Measurements from ENCODE around the gene PSEN2. TPM values are rescaled to one million over a fixed set of nuclear protein-coding genes. Genes with fewer than 3 reads are reported as not detected.
"Not testable (repeated sequence)": the region's sequence is repeated elsewhere in the genome, so short reads cannot be mapped to it uniquely, and the experiment has no call there.

Gene PSEN2
- total RNA-seq, 4 donors from 2014 or later, result 14.9 to 28.5 (median 20.2) TPM

GRCh38 chr1:226845624-226846023, 24.8 kb upstream of the PSEN2 start:
- H3K4me3 ChIP-seq, result no peak overlapping the region
- DNase-seq (ENCODE audit: low spot score in 2 of 2), result no peak
- no peak overlapping the region for H3K27ac ChIP-seq
- H3K9me3 ChIP-seq, result no peaks in the 10 kb centered on the region
- H3K36me3 ChIP-seq, result no peaks in the 10 kb centered on the region
- no peaks in the 10 kb centered on the region for H3K27me3 ChIP-seq
- TF ChIP-seq, protein P1, sequence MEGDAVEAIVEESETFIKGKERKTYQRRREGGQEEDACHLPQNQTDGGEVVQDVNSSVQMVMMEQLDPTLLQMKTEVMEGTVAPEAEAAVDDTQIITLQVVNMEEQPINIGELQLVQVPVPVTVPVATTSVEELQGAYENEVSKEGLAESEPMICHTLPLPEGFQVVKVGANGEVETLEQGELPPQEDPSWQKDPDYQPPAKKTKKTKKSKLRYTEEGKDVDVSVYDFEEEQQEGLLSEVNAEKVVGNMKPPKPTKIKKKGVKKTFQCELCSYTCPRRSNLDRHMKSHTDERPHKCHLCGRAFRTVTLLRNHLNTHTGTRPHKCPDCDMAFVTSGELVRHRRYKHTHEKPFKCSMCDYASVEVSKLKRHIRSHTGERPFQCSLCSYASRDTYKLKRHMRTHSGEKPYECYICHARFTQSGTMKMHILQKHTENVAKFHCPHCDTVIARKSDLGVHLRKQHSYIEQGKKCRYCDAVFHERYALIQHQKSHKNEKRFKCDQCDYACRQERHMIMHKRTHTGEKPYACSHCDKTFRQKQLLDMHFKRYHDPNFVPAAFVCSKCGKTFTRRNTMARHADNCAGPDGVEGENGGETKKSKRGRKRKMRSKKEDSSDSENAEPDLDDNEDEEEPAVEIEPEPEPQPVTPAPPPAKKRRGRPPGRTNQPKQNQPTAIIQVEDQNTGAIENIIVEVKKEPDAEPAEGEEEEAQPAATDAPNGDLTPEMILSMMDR (IDR thresholded peaks at IDR 0.05), result no peak
- TF ChIP-seq EP300 (IDR thresholded peaks at IDR 0.05) (no peak), POLR2AphosphoS5 (IDR thresholded peaks at IDR 0.05) (no peak), POLR2A (IDR thresholded peaks at IDR 0.05) (no peak)
- H3K4me1 ChIP-seq, result no peaks in the 10 kb centered on the region

GRCh38 chr1:226846786-226847185, 23.6 kb upstream of the PSEN2 start:
- 14% methylated on average over 1 of the region's 1 CpG for WGBS

GRCh38 chr1:226854548-226854947, 15.9 kb upstream of the PSEN2 start:
- not testable (repeated sequence) for H3K27ac ChIP-seq; DNase-seq (ENCODE audit: low spot score in 2 of 2); H3K4me1 ChIP-seq; H3K4me3 ChIP-seq; H3K9me3 ChIP-seq; H3K27me3 ChIP-seq; H3K36me3 ChIP-seq
- 85% methylated on average over 1 of the region's 1 CpG for WGBS

More at GRCh38 chr1:226846786-226847185, 23.6 kb upstream of the PSEN2 start:
- H3K4me3 ChIP-seq, result no peak overlapping the region
- TF ChIP-seq EP300 (IDR thresholded peaks at IDR 0.05) (no peak), POLR2AphosphoS5 (IDR thresholded peaks at IDR 0.05) (no peak), POLR2A (IDR thresholded peaks at IDR 0.05) (no peak)
- TF ChIP-seq, protein P1 (IDR thresholded peaks at IDR 0.05), result no peak
- H3K27ac ChIP-seq, result no peak overlapping the region
- no peaks in the 10 kb centered on the region for H3K9me3 ChIP-seq
- H3K27me3 ChIP-seq, result no peaks in the 10 kb centered on the region
- no peak for DNase-seq (ENCODE audit: low spot score in 2 of 2)
- no peaks in the 10 kb centered on the region for H3K36me3 ChIP-seq
- H3K4me1 ChIP-seq, result no peaks in the 10 kb centered on the region

GRCh38 chr1:226862890-226863289, 7.5 kb upstream of the PSEN2 start:
- no peak for TF ChIP-seq POLR2AphosphoS5 (IDR thresholded peaks at IDR 0.05)
- no peak for TF ChIP-seq EP300 (IDR thresholded peaks at IDR 0.05)
- TF ChIP-seq POLR2A (IDR thresholded peaks at IDR 0.05), result no peak
- TF ChIP-seq, protein P1 (IDR thresholded peaks at IDR 0.05), result no peak
- Histone ChIP-seq H3K4me1 (peaks cover 14% of the 10 kb centered on the region), H3K36me3 (no peaks in the 10 kb centered on the region), H3K27me3 (no peaks in the 10 kb centered on the region), H3K27ac (peak overlapping the region; percentile 50), H3K9me3 (no peaks in the 10 kb centered on the region), H3K4me3 (no peak overlapping the region)
- no peak for DNase-seq (ENCODE audit: low spot score in 2 of 2)

- Histone ChIP-seq H3K27me3 (no peaks in the 10 kb centered on the region), H3K9me3 (no peaks in the 10 kb centered on the region), H3K4me1 (peaks cover 14% of the 10 kb centered on the region), H3K36me3 (no peaks in the 10 kb centered on the region), H3K27ac (peak overlapping the region; percentile 50), H3K4me3 (no peak overlapping the region)
- no peak for TF ChIP-seq EP300 (IDR thresholded peaks at IDR 0.05)
- TF ChIP-seq, protein P1 (IDR thresholded peaks at IDR 0.05), result no peak
- TF ChIP-seq POLR2AphosphoS5 (IDR thresholded peaks at IDR 0.05), result no peak
- TF ChIP-seq POLR2A (IDR thresholded peaks at IDR 0.05), result no peak
- DNase-seq (ENCODE audit: low spot score in 2 of 2), result no peak
- WGBS, result 57% methylated on average over 5 of the region's 5 CpGs
Measured at GRCh38 chr1:226863446-226863845, 7.0 kb upstream of the PSEN2 start.

- no peaks in the 10 kb centered on the region for H3K9me3 ChIP-seq
Measured at GRCh38 chr1:226864311-226864710, 6.1 kb upstream of the PSEN2 start.

More at GRCh38 chr1:226864311-226864710, 6.1 kb upstream of the PSEN2 start:
- Histone ChIP-seq H3K27ac (no peak overlapping the region), H3K27me3 (no peaks in the 10 kb centered on the region), H3K4me1 (peaks cover 14% of the 10 kb centered on the region), H3K4me3 (no peak overlapping the region), H3K36me3 (no peaks in the 10 kb centered on the region)
- 86% methylated on average over 4 of the region's 4 CpGs for WGBS
- no peak for DNase-seq (ENCODE audit: low spot score in 2 of 2)
- no peak for TF ChIP-seq POLR2A (IDR thresholded peaks at IDR 0.05)
- TF ChIP-seq, protein P1 (IDR thresholded peaks at IDR 0.05), result no peak
- no peak for TF ChIP-seq EP300 (IDR thresholded peaks at IDR 0.05)
- TF ChIP-seq POLR2AphosphoS5 (IDR thresholded peaks at IDR 0.05), result no peak

All from suprapubic skin (tissue), 4 donors.